K562 (cell line): ENCODE data around the gene NTM. TPM values are rescaled to one million over a fixed set of nuclear protein-coding genes. Genes with fewer than 3 reads are reported as not detected.

Source experiments
- ATAC-seq: fragments of 200-7000 bp; cut with Tn5 transposase; 3 replicates; pipeline ENCODE4 v1.9.1; 2020; ENCODE audit warnings: moderate library complexity
- BruUV-seq: library from RNA; stranded (reverse); fragments of 400-500 nt; replicated peaks from 2 replicates; lab custom pipeline; 2021; lab: Mats Ljungman, UMichigan
- CTCF ChIA-PET: fragments of 300-600 bp; formaldehyde crosslinking; extraction: SDS; loops from one replicate; lab custom pipeline; 2021; ENCODE audit warnings: low intra/inter-chr PET ratio; lab: Yijun Ruan, JAX
- POLR2A ChIA-PET: fragments of 300-600, 350-650 bp; sonication (Branson Sonifier 250); formaldehyde crosslinking; extraction: SDS; loops from one replicate; lab custom pipeline; 2021; ENCODE audit warnings: antibody characterized with exemption, inconsistent platforms; lab: Yijun Ruan, JAX
- DNase-seq, 4 experiments: peaks; one replicate each; pipeline versions ENCODE4 v3.0.0 to v3.0.0-alpha.2; 2011 to 2018; ENCODE audit warnings: low spot score in 3 of 4, mixed read lengths in 3 of 4; ENCODE audit errors: extremely low read depth in 1 of 4
- FAIRE-seq: peaks from 2 replicates; lab custom pipeline; 2011; peaks lifted over from hg19 to GRCh38; lab: Jason Lieb, UNC
- H2AFZ ChIP-seq: 2 replicates; pipeline ENCODE4 v1.6.0; 2011; ENCODE audit warnings: low read depth, low read length, control low read depth, inconsistent platforms
- H3K27ac ChIP-seq: fragments of 200-600 bp; 3 replicates; pipeline ENCODE4 v1.8.0; 2011; ENCODE audit warnings: low read depth, mild to moderate bottlenecking, control low read depth, inconsistent platforms, low read length, moderate library complexity, mixed read lengths; ENCODE audit errors: extremely low read depth
- H3K27me3 ChIP-seq, 2 experiments: fragments of 300-600 bp in 1 of 2; 2 replicates in 1 of 2; 3 replicates in 1 of 2; pipeline versions ENCODE4 v1.6.0 to v1.8.0; 2011; ENCODE audit warnings: inconsistent platforms in 2 of 2, low read length in 2 of 2, mild to moderate bottlenecking in 1 of 2, mixed read lengths in 1 of 2, moderate library complexity in 1 of 2; ENCODE audit not compliant: control insufficient read depth in 2 of 2, insufficient read depth in 2 of 2
- H3K36me3 ChIP-seq: fragments of 300-600 bp; 3 replicates; pipeline ENCODE4 v1.8.0; 2011; ENCODE audit warnings: mild to moderate bottlenecking, low read length, inconsistent platforms; ENCODE audit not compliant: control insufficient read depth, insufficient read depth
- H3K4me1 ChIP-seq, 2 experiments: fragments of 200-600 bp in 1 of 2; replicated peaks in 1 of 2; 2 replicates in 1 of 2; 3 replicates in 1 of 2; pipeline versions ENCODE4 v1.5.1 to v1.8.0; 2011; ENCODE audit warnings: inconsistent platforms in 2 of 2, low read length in 2 of 2, mild to moderate bottlenecking in 1 of 2, mixed read lengths in 1 of 2, moderate library complexity in 1 of 2; ENCODE audit not compliant: control insufficient read depth in 2 of 2, insufficient read depth in 2 of 2
- H3K4me2 ChIP-seq: 2 replicates; pipeline ENCODE4 v1.6.1; 2011; ENCODE audit warnings: low read length, control low read depth, inconsistent platforms, mixed read lengths; ENCODE audit not compliant: insufficient read depth
- H3K4me3 ChIP-seq: fragments of 200-600 bp; sonication (generic), shearing (Covaris generic); 2 replicates; pipeline ENCODE4 v1.5.1; 2016; ENCODE audit warnings: control low read depth, inconsistent platforms
- H3K79me2 ChIP-seq: fragments of 200-600 bp; 3 replicates; pipeline ENCODE4 v1.8.0; 2011; ENCODE audit warnings: low read length, inconsistent platforms; ENCODE audit not compliant: control insufficient read depth, insufficient read depth
- H3K9ac ChIP-seq, 2 experiments: 2 replicates each; pipeline versions ENCODE4 v1.6.0 to v1.6.1; 2011; ENCODE audit warnings: low read depth in 2 of 2, low read length in 2 of 2, control low read depth in 1 of 2, inconsistent platforms in 1 of 2, mild to moderate bottlenecking in 1 of 2, mixed read lengths in 1 of 2; ENCODE audit not compliant: insufficient read depth in 1 of 2
- H3K9me1 ChIP-seq: one replicate; pipeline ENCODE4 v1.6.0; 2011; ENCODE audit warnings: inconsistent platforms, mild to moderate bottlenecking, low read length, moderate library complexity; ENCODE audit not compliant: control insufficient read depth, insufficient read depth
- H3K9me3 ChIP-seq: replicated peaks from 2 replicates; pipeline ENCODE4 v1.5.1; 2011; ENCODE audit warnings: low read depth, low read length, inconsistent platforms; ENCODE audit not compliant: control insufficient read depth, insufficient read depth
- H4K20me1 ChIP-seq: replicated peaks from 2 replicates; pipeline ENCODE4 v1.6.1; 2011; ENCODE audit warnings: low read length, inconsistent platforms, mixed read lengths; ENCODE audit not compliant: control insufficient read depth, insufficient read depth
- GABPB2 ChIP-seq: fragments of 250-450 bp; sonication (Bioruptor Pico); conservative IDR thresholded peaks from 2 replicates; pipeline ENCODE4 v1.5.1; 2021; ENCODE audit warnings: mild to moderate bottlenecking
- JUND ChIP-seq, 2 experiments: IDR thresholded peaks; 2 replicates in 1 of 2; 3 replicates in 1 of 2; pipeline ENCODE4 v1.6.1; 2011; ENCODE audit warnings: borderline replicate concordance in 2 of 2, low read depth in 2 of 2, low read length in 2 of 2, improper control_type of control experiment in 1 of 2, missing biosample characterization in 1 of 2, missing genetic modification characterization in 1 of 2, missing genetic modification reagents in 1 of 2
- MEF2D ChIP-seq: conservative IDR thresholded peaks from 2 replicates; pipeline ENCODE4 v1.6.1; 2016; ENCODE audit warnings: low read depth, missing genetic modification characterization, missing compliant biosample characterization
- MYNN ChIP-seq, 2 experiments: sonication (generic); formaldehyde crosslinking in 1 of 2; IDR thresholded peaks; 2 replicates each; pipeline versions ENCODE4 v1.5.0 to v1.6.1; 2016 to 2020; ENCODE audit warnings: antibody characterized with exemption in 1 of 2, missing genetic modification reagents in 1 of 2
- NONO ChIP-seq, 2 experiments: fragments of 200-400 bp in 1 of 2; fragments of 450-650 bp in 1 of 2; formaldehyde crosslinking in 1 of 2; IDR thresholded peaks; 2 replicates each; pipeline ENCODE4 v1.6.1; 2017; ENCODE audit warnings: low read depth in 2 of 2, mild to moderate bottlenecking in 2 of 2, moderate library complexity in 2 of 2, low read length in 1 of 2
- SIX5 ChIP-seq, 2 experiments: IDR thresholded peaks; 2 replicates each; pipeline ENCODE4 v1.6.1; 2011; ENCODE audit warnings: low read length in 2 of 2, borderline replicate concordance in 1 of 2, low read depth in 1 of 2, mild to moderate bottlenecking in 1 of 2, moderate library complexity in 1 of 2; ENCODE audit not compliant: insufficient read depth in 1 of 2
- SMARCA5 ChIP-seq: fragments of 450-650 bp; IDR thresholded peaks from 2 replicates; pipeline ENCODE4 v1.6.1; 2016
- SP1 ChIP-seq: sonication (generic); formaldehyde crosslinking; IDR thresholded peaks from 2 replicates; pipeline ENCODE4 v1.8.1; 2022; ENCODE audit warnings: mild to moderate bottlenecking, missing genetic modification reagents
- SPI1 ChIP-seq: IDR thresholded peaks from 2 replicates; pipeline ENCODE4 v1.6.1; 2011; ENCODE audit warnings: low read depth, low read length, control low read depth, borderline replicate concordance
- SRSF3 ChIP-seq: fragments of 200-400 bp; formaldehyde crosslinking; IDR thresholded peaks from 2 replicates; pipeline ENCODE4 v1.6.1; 2016; ENCODE audit warnings: mild to moderate bottlenecking, low read length, moderate library complexity; ENCODE audit not compliant: insufficient read depth
- WGBS: fragments of 100-300 bp; shearing (Covaris generic); methylation state at CpG from one replicate; pipeline ENCODE4 v1.1.6; 2016; ENCODE audit warnings: low coverage, mixed read lengths; ENCODE audit not compliant: insufficient coverage; ENCODE audit errors: missing lambda C conversion rate; 5-methylcytosine and 5-hydroxymethylcytosine counted together
- in situ Hi-C: fragments of 300-500 bp; cut with MboI; formaldehyde crosslinking; loops from 4 replicates; pipeline ENCODE4 v1.15.0; 2018; ENCODE audit warnings: inconsistent platforms, mixed read lengths
- intact Hi-C: fragments of 100-400 bp; cut with micrococcal nuclease; formaldehyde crosslinking; loops from 2 replicates; pipeline ENCODE4 v1.14.2; 2022
- polyA plus RNA-seq, 8 experiments: library from polyadenylated mRNA; depleted of rRNA in 4 of 8; stranded (reverse) in 5 of 8; unstranded in 3 of 8; fragments of >200 nt; fragmentation: Nextera tagmentation in 2 of 8; fragmentation: Illumina TruSeq in 1 of 8; extraction: Ambion mirVana in 2 of 8; extraction: Trizol in 1 of 8; gene quantifications; 2 replicates each; pipeline versions ENCODE4 v1.2.1 to v1.2.3, GENCODE V29; 2011 to 2014; ENCODE audit warnings: inconsistent platforms in 1 of 8, missing spikeins in 1 of 8
- total RNA-seq, 7 experiments: library from RNA; depleted of rRNA in 6 of 7; stranded (reverse); fragments of >200 nt in 6 of 7; fragmentation: Illumina TruSeq in 2 of 7; extraction: Trizol in 2 of 7; gene quantifications; 2 replicates each; pipeline versions ENCODE4 v1.2.1 to v1.2.3, GENCODE V29; 2011 to 2021; ENCODE audit warnings: low replicate concordance in 1 of 7

Gene NTM
- total and polyA plus RNA-seq, 9 of the 15 experiments (the other 6 are each of a cell fraction or from before 2014, with no cell fraction given), result not detected

GRCh38 chr11:132220474-132220873, 850.1 kb downstream of the NTM start:
- ChIA-PET POLR2A (no interaction called here), CTCF (no interaction called here)
- in situ Hi-C loops, result no loop called here
- H3K27ac ChIP-seq, result no peak overlapping the region
- no peak overlapping the region for H2AFZ ChIP-seq
- WGBS, result 0% methylated on average over 1 of the region's 1 CpG
- no peak overlapping the region for H3K4me3 ChIP-seq
- no TSS peak for BruUV-seq
- FAIRE-seq, result no peak
- no peak for ATAC-seq
- no peaks in the 10 kb centered on the region for H3K36me3 ChIP-seq
- no peak for DNase-seq
- H3K9me3 ChIP-seq, result no peaks in the 10 kb centered on the region
- no peak for TF ChIP-seq NONO (IDR thresholded peaks at IDR 0.05; ENCODE audit: low read depth in 2 of 2, low read length in 1 of 2)
- no peak for TF ChIP-seq MEF2D (tag)
- TF ChIP-seq GABPB2 (CRISPR knock-in tag), result no peak
- no peak for TF ChIP-seq SPI1
- no peak for TF ChIP-seq SIX5 (IDR thresholded peaks at IDR 0.05; ENCODE audit: borderline replicate concordance in 1 of 2, insufficient read depth in 1 of 2, low read depth in 1 of 2, low read length in 2 of 2)
- H3K4me1 ChIP-seq, result no peaks in the 10 kb centered on the region
- no peak overlapping the region for H3K9ac ChIP-seq
- no peaks in the 10 kb centered on the region for H4K20me1 ChIP-seq
- no peaks in the 10 kb centered on the region for H3K27me3 ChIP-seq
- intact Hi-C loops, result no loop called here
- H3K79me2 ChIP-seq, result no peaks in the 10 kb centered on the region
- no peaks in the 10 kb centered on the region for H3K9me1 ChIP-seq
- no peak overlapping the region for H3K4me2 ChIP-seq

GRCh38 chr11:132222345-132222744, 851.9 kb downstream of the NTM start:
- BruUV-seq, result no TSS peak
- intact Hi-C loops, result no loop called here
- Histone ChIP-seq H3K36me3 (no peaks in the 10 kb centered on the region), H3K79me2 (no peaks in the 10 kb centered on the region), H3K27me3 (no peaks in the 10 kb centered on the region)
- FAIRE-seq, result no peak
- no peak for TF ChIP-seq JUND (IDR thresholded peaks at IDR 0.05; ENCODE audit: borderline replicate concordance, low read depth, low read length)
- TF ChIP-seq JUND (tag; IDR thresholded peaks at IDR 0.05; ENCODE audit: borderline replicate concordance, low read depth, low read length), result no peak
- TF ChIP-seq SP1 (CRISPR knock-in tag), result no peak
- TF ChIP-seq SMARCA5, result no peak
- TF ChIP-seq SRSF3, result no peak
- no peak for TF ChIP-seq MYNN (IDR thresholded peaks at IDR 0.05)
- no peak for TF ChIP-seq MYNN (CRISPR knock-in tag; IDR thresholded peaks at IDR 0.05)
- TF ChIP-seq, all 486 proteins: peak for 0
- H3K4me2 ChIP-seq, result no peak overlapping the region
- no peak overlapping the region for H3K4me3 ChIP-seq
- no peaks in the 10 kb centered on the region for H3K4me1 ChIP-seq
- no peaks in the 10 kb centered on the region for H3K9me1 ChIP-seq
- 0% methylated on average over 2 of the region's 2 CpGs for WGBS
- no peak for DNase-seq
- no peak for ATAC-seq
- H3K27ac ChIP-seq, result no peak overlapping the region
- H4K20me1 ChIP-seq, result no peaks in the 10 kb centered on the region
- H2AFZ ChIP-seq, result no peak overlapping the region
- no peak overlapping the region for H3K9ac ChIP-seq
- ChIA-PET POLR2A (no interaction called here), CTCF (no interaction called here)
- H3K9me3 ChIP-seq, result no peaks in the 10 kb centered on the region
- in situ Hi-C loops, result no loop called here
